Measurements from ENCODE around the gene CPED1.

Gene CPED1

GRCh38 chr7:121339082-121339481 lies 350.6 kb downstream of the CPED1 start (continued):
- TF ChIP-seq, protein P1, sequence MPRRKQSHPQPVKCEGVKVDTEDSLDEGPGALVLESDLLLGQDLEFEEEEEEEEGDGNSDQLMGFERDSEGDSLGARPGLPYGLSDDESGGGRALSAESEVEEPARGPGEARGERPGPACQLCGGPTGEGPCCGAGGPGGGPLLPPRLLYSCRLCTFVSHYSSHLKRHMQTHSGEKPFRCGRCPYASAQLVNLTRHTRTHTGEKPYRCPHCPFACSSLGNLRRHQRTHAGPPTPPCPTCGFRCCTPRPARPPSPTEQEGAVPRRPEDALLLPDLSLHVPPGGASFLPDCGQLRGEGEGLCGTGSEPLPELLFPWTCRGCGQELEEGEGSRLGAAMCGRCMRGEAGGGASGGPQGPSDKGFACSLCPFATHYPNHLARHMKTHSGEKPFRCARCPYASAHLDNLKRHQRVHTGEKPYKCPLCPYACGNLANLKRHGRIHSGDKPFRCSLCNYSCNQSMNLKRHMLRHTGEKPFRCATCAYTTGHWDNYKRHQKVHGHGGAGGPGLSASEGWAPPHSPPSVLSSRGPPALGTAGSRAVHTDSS (tag by site-specific recombination; IDR thresholded peaks at IDR 0.05), result no peak
- TF ChIP-seq ZNF37A (tag by site-specific recombination; IDR thresholded peaks at IDR 0.05), result no peak
- TF ChIP-seq ZBTB21 (tag by site-specific recombination; IDR thresholded peaks at IDR 0.05), result no peak

DNA sequence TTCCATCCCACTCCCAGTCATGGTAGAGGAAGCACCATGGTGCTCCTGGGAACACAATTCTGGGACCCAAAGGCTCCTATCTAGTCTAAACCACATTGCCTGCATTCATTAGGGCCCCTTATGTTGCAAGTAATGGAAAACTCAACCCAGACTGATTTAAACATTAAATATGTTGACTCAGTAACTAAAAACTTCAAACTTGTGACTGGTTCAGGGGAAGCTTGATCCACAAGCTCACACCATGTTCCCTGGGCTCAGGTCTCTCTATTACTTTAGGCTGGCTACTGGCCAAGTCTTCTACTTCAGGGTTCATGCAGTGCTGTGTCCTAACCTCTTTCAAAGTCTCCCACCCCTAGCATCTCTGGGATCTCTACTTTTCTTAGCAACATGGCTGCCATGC lies 353.4 kb downstream of the CPED1 start:
- CTCF ChIA-PET, result no interaction called here
- no peak for TF ChIP-seq OVOL3 (tag by site-specific recombination; IDR thresholded peaks at IDR 0.05)
- TF ChIP-seq ZFHX2 (tag by site-specific recombination; conservative IDR thresholded peaks at IDR 0.05), result no peak
- no peak for TF ChIP-seq ZNF670 (tag by site-specific recombination; IDR thresholded peaks at IDR 0.05; ENCODE audit: low read depth)
- TF ChIP-seq HOXD13 (CRISPR knock-in tag; IDR thresholded peaks at IDR 0.05; ENCODE audit: borderline replicate concordance), result no peak
- TF ChIP-seq ZBTB17 (tag by site-specific recombination; IDR thresholded peaks at IDR 0.05), result no peak
- TF ChIP-seq OSR2 (tag by site-specific recombination; IDR thresholded peaks at IDR 0.05), result no peak
- no peak for TF ChIP-seq ZNF473 (tag by site-specific recombination; IDR thresholded peaks at IDR 0.05)
- no peak for TF ChIP-seq KLF1 (tag by site-specific recombination; IDR thresholded peaks at IDR 0.05)
- no peak for TF ChIP-seq FEZF1 (tag by site-specific recombination; IDR thresholded peaks at IDR 0.05)
- no peak for TF ChIP-seq ZNF843 (tag by site-specific recombination; IDR thresholded peaks at IDR 0.05)
- TF ChIP-seq, protein P2, sequence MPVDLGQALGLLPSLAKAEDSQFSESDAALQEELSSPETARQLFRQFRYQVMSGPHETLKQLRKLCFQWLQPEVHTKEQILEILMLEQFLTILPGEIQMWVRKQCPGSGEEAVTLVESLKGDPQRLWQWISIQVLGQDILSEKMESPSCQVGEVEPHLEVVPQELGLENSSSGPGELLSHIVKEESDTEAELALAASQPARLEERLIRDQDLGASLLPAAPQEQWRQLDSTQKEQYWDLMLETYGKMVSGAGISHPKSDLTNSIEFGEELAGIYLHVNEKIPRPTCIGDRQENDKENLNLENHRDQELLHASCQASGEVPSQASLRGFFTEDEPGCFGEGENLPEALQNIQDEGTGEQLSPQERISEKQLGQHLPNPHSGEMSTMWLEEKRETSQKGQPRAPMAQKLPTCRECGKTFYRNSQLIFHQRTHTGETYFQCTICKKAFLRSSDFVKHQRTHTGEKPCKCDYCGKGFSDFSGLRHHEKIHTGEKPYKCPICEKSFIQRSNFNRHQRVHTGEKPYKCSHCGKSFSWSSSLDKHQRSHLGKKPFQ (tag by site-specific recombination; IDR thresholded peaks at IDR 0.05), result no peak
- TF ChIP-seq ZNF701 (tag by site-specific recombination; IDR thresholded peaks at IDR 0.05), result no peak
- Histone ChIP-seq H3K36me3 (ENCODE audit: control insufficient read depth in 2 of 2, insufficient read depth in 1 of 2, low read length in 2 of 2) (peaks cover 0 to under 1% of the 10 kb centered on the region in 2 experiments; a peak in 1 of 3 replicates), H3K9me3 (ENCODE audit: control insufficient read depth, insufficient read depth, low read depth, low read length) (no peaks in the 10 kb centered on the region), H3K27ac (ENCODE audit: extremely low read depth, low read depth, low read length) (no peak overlapping the region), H3K4me1 (ENCODE audit: control insufficient read depth, insufficient read depth, low read length) (no peaks in the 10 kb centered on the region), H3K4me3 (ENCODE audit: low read depth, low read length) (no peak overlapping the region)
- POLR2A ChIA-PET, result no interaction called here

GRCh38 chr7:121342631-121343030 lies 354.1 kb downstream of the CPED1 start:
- H3K4me1 ChIP-seq (ENCODE audit: control insufficient read depth, insufficient read depth, low read length), result no peaks in the 10 kb centered on the region

More at GRCh38 chr7:121342631-121343030, 354.1 kb downstream of the CPED1 start:
- no peak for TF ChIP-seq ZNF394 (tag by site-specific recombination; IDR thresholded peaks at IDR 0.05; ENCODE audit: borderline replicate concordance)
- no peak for TF ChIP-seq ZNF621 (tag by site-specific recombination; IDR thresholded peaks at IDR 0.05)
- no peak for TF ChIP-seq BCL11B (tag by site-specific recombination; IDR thresholded peaks at IDR 0.05; ENCODE audit: low read depth)
- no peak for TF ChIP-seq ZFP37 (tag by site-specific recombination; IDR thresholded peaks at IDR 0.05)
- TF ChIP-seq ZNF677 (tag by site-specific recombination; IDR thresholded peaks at IDR 0.05), result no peak
- TF ChIP-seq YY2 (tag by site-specific recombination; IDR thresholded peaks at IDR 0.05), result no peak
- no peak for TF ChIP-seq ZNF155 (tag by site-specific recombination; IDR thresholded peaks at IDR 0.05)
- TF ChIP-seq PRDM1 (tag by site-specific recombination; IDR thresholded peaks at IDR 0.05), result no peak
- TF ChIP-seq ZNF48 (tag by site-specific recombination; IDR thresholded peaks at IDR 0.05), result no peak
- TF ChIP-seq GFI1B (tag by site-specific recombination; IDR thresholded peaks at IDR 0.05), result no peak
- no peak for TF ChIP-seq ZNF138 (tag by site-specific recombination; IDR thresholded peaks at IDR 0.05; ENCODE audit: borderline replicate concordance)
- TF ChIP-seq ZNF366 (tag by site-specific recombination; conservative IDR thresholded peaks at IDR 0.05), result no peak
- no peak for TF ChIP-seq ZNF24 (tag by site-specific recombination; IDR thresholded peaks at IDR 0.05)
- TF ChIP-seq ZNF10 (tag by site-specific recombination; IDR thresholded peaks at IDR 0.05), result no peak
- TF ChIP-seq, protein P3, sequence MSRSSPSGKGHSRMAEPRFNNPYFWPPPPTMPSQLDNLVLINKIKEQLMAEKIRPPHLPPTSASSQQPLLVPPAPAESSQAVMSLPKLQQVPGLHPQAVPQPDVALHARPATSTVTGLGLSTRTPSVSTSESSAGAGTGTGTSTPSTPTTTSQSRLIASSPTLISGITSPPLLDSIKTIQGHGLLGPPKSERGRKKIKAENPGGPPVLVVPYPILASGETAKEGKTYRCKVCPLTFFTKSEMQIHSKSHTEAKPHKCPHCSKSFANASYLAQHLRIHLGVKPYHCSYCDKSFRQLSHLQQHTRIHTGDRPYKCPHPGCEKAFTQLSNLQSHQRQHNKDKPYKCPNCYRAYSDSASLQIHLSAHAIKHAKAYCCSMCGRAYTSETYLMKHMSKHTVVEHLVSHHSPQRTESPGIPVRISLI (tag by site-specific recombination; IDR thresholded peaks at IDR 0.05), result no peak
- TF ChIP-seq ZNF341 (tag by site-specific recombination; IDR thresholded peaks at IDR 0.05; ENCODE audit: low read depth), result no peak
- TF ChIP-seq ZNF302 (tag by site-specific recombination; IDR thresholded peaks at IDR 0.05; ENCODE audit: low read depth), result no peak
- no peak for TF ChIP-seq SP7 (tag by site-specific recombination; IDR thresholded peaks at IDR 0.05)
- no peak overlapping the region for H3K4me3 ChIP-seq (ENCODE audit: low read depth, low read length)
- ChIA-PET POLR2A (no interaction called here), CTCF (no interaction called here)
- no peak overlapping the region for H3K27ac ChIP-seq (ENCODE audit: extremely low read depth, low read depth, low read length)
- no peaks in the 10 kb centered on the region for H3K9me3 ChIP-seq (ENCODE audit: control insufficient read depth, insufficient read depth, low read depth, low read length)
- H3K36me3 ChIP-seq (ENCODE audit: control insufficient read depth in 2 of 2, insufficient read depth in 1 of 2, low read length in 2 of 2), result peaks cover 0 to 6% of the 10 kb centered on the region in 2 experiments; a peak in 1 of 3 replicates
